Endothelial cell (in vitro differentiated cells): Measurements from ENCODE around the gene TMEM175. TPM values are rescaled to one million over a fixed set of nuclear protein-coding genes. Genes with fewer than 3 reads are reported as not detected.

Source experiments
- DNase-seq: peaks from one replicate; pipeline ENCODE4 v3.0.0; 2021; ENCODE audit warnings: low spot score
- H3K27ac Mint-ChIP-seq: one replicate; pipeline ENCODE4 v1.8.0; 2021; ENCODE audit warnings: mixed read lengths, inconsistent platforms; ENCODE audit not compliant: unreplicated experiment
- H3K27me3 Mint-ChIP-seq: one replicate; pipeline ENCODE4 v1.8.0; 2021; ENCODE audit warnings: mild to moderate bottlenecking, moderate library complexity, mixed read lengths, inconsistent platforms; ENCODE audit not compliant: unreplicated experiment
- H3K36me3 Mint-ChIP-seq: one replicate; pipeline ENCODE4 v1.8.0; 2021; ENCODE audit warnings: mild to moderate bottlenecking, low read depth, mixed read lengths, inconsistent platforms; ENCODE audit not compliant: unreplicated experiment
- H3K4me1 Mint-ChIP-seq: one replicate; pipeline ENCODE4 v1.8.0; 2021; ENCODE audit warnings: mild to moderate bottlenecking, mixed read lengths, inconsistent platforms; ENCODE audit not compliant: unreplicated experiment
- H3K4me3 Mint-ChIP-seq: one replicate; pipeline ENCODE4 v1.8.0; 2021; ENCODE audit warnings: mild to moderate bottlenecking, mixed read lengths, inconsistent platforms; ENCODE audit not compliant: unreplicated experiment
- H3K9me3 Mint-ChIP-seq: one replicate; pipeline ENCODE4 v1.8.0; 2021; ENCODE audit warnings: mixed read lengths, inconsistent platforms; ENCODE audit not compliant: unreplicated experiment
- CTCF ChIP-seq: fragments of 200-600 bp; sonication (generic); IDR thresholded peaks from one replicate; pipeline ENCODE4 v1.5.0; 2021; ENCODE audit warnings: antibody characterized with exemption; ENCODE audit not compliant: unreplicated experiment
- total RNA-seq: library from RNA; stranded (reverse); fragmentation: NEBNext Ultra II Directional; extraction: Animal tissue kit (Norgen Biotek cat#: 25700); gene quantifications from one replicate; pipeline ENCODE4 v1.2.1, GENCODE V29; 2021; ENCODE audit not compliant: unreplicated experiment

The TMEM175 gene
- total RNA-seq, 1 donor from 2014 or later, result 31.4 TPM

- H3K4me3 Mint-ChIP-seq, result no peak overlapping the region
- peaks cover 26% of the 10 kb centered on the region for H3K36me3 Mint-ChIP-seq
- H3K27me3 Mint-ChIP-seq, result peaks cover 8% of the 10 kb centered on the region
- H3K4me1 Mint-ChIP-seq, result peaks cover 5% of the 10 kb centered on the region
- no peak for TF ChIP-seq CTCF
- DNase-seq, result no peak
- H3K9me3 Mint-ChIP-seq, result no peaks in the 10 kb centered on the region
- H3K27ac Mint-ChIP-seq, result no peak overlapping the region
Measured at GRCh38 chr4:884896-885295, 47.4 kb upstream of the TMEM175 start.

GRCh38 chr4:885353-885752, 46.9 kb upstream of the TMEM175 start:
- H3K36me3 Mint-ChIP-seq, result peaks cover 21% of the 10 kb centered on the region
- H3K27ac Mint-ChIP-seq, result no peak overlapping the region
- H3K4me3 Mint-ChIP-seq, result no peak overlapping the region
- no peak for TF ChIP-seq CTCF
- DNase-seq, result no peak
- peaks cover 5% of the 10 kb centered on the region for H3K4me1 Mint-ChIP-seq
- H3K27me3 Mint-ChIP-seq, result peaks cover 8% of the 10 kb centered on the region
- no peaks in the 10 kb centered on the region for H3K9me3 Mint-ChIP-seq

GRCh38 chr4:886244-886643, 46.0 kb upstream of the TMEM175 start:
- Mint-ChIP-seq H3K9me3 (no peaks in the 10 kb centered on the region), H3K27ac (peak overlapping the region; percentile 68), H3K4me3 (peak overlapping the region; percentile 77), H3K27me3 (peaks cover 8% of the 10 kb centered on the region), H3K4me1 (peaks cover 5% of the 10 kb centered on the region), H3K36me3 (peaks cover 24% of the 10 kb centered on the region)
- no peak for TF ChIP-seq CTCF
- no peak for DNase-seq

GRCh38 chr4:887034-887763, 45.1 kb upstream of the TMEM175 start:
- DNase-seq, result no peak
- Mint-ChIP-seq H3K36me3 (peaks cover 24% of the 10 kb centered on the region), H3K4me3 (peak overlapping the region; percentile 77), H3K27me3 (peaks cover 8% of the 10 kb centered on the region), H3K4me1 (peaks cover 5% of the 10 kb centered on the region), H3K9me3 (no peaks in the 10 kb centered on the region), H3K27ac (peak overlapping the region; percentile 34)
- TF ChIP-seq CTCF, result no peak

- no peak for DNase-seq
- no peaks in the 10 kb centered on the region for H3K9me3 Mint-ChIP-seq
- peaks cover 5% of the 10 kb centered on the region for H3K4me1 Mint-ChIP-seq
- H3K27ac Mint-ChIP-seq, result peak overlapping the region; percentile 34
- peak overlapping the region; percentile 72 for H3K4me3 Mint-ChIP-seq
- TF ChIP-seq CTCF, result no peak
- H3K27me3 Mint-ChIP-seq, result peaks cover 5% of the 10 kb centered on the region
- H3K36me3 Mint-ChIP-seq, result peaks cover 24% of the 10 kb centered on the region
Measured at GRCh38 chr4:888029-888428, 44.2 kb upstream of the TMEM175 start.
